HepG2 (cell line): ENCODE data around the gene ZP2. TPM values are rescaled to one million over a fixed set of nuclear protein-coding genes. Genes with fewer than 3 reads are reported as not detected.

Experiments
- CCDC6 ChIP-seq: sonication (generic); formaldehyde crosslinking; IDR thresholded peaks from 2 replicates; pipeline ENCODE4 v1.8.1; 2022; ENCODE audit warnings: mild to moderate bottlenecking, missing genetic modification reagents, moderate library complexity
- DDIT3 ChIP-seq: sonication (generic); formaldehyde crosslinking; IDR thresholded peaks from 2 replicates; pipeline ENCODE4 v1.4.0; 2020; ENCODE audit warnings: mild to moderate bottlenecking, missing genetic modification reagents
- ERF ChIP-seq: IDR thresholded peaks from 2 replicates; pipeline ENCODE4 v1.6.1; 2018; ENCODE audit warnings: missing biosample characterization, missing genetic modification reagents
- FOXA3 ChIP-seq: IDR thresholded peaks from 2 replicates; pipeline ENCODE4 v1.6.1; 2016; ENCODE audit warnings: missing genetic modification reagents, missing compliant biosample characterization
- GABPB1 ChIP-seq: IDR thresholded peaks from 2 replicates; pipeline ENCODE4 v1.6.1; 2016; ENCODE audit warnings: mild to moderate bottlenecking, missing genetic modification reagents, moderate library complexity, missing compliant biosample characterization
- NFE2L1 ChIP-seq: sonication (generic); formaldehyde crosslinking; IDR thresholded peaks from 2 replicates; pipeline ENCODE4 v1.4.0; 2020; ENCODE audit warnings: missing genetic modification reagents, mild to moderate bottlenecking, borderline replicate concordance
- PRDM15 ChIP-seq: sonication (generic); formaldehyde crosslinking; IDR thresholded peaks from 2 replicates; pipeline ENCODE4 v1.4.0; 2020; ENCODE audit warnings: missing genetic modification reagents
- PRPF4 ChIP-seq: fragments of 200-400 bp; formaldehyde crosslinking; IDR thresholded peaks from 2 replicates; pipeline ENCODE4 v1.6.1; 2016; ENCODE audit warnings: low read length, low read depth; ENCODE audit not compliant: poor library complexity, severe bottlenecking
- RAD51 ChIP-seq: fragments of 450-650 bp; IDR thresholded peaks from 2 replicates; pipeline ENCODE4 v1.6.1; 2016; ENCODE audit warnings: borderline replicate concordance
- RELA ChIP-seq: sonication (generic); formaldehyde crosslinking; IDR thresholded peaks from 2 replicates; pipeline ENCODE4 v1.4.0; 2020; ENCODE audit warnings: missing genetic modification reagents
- SMARCE1 ChIP-seq: fragments of 450-650 bp; IDR thresholded peaks from 2 replicates; pipeline ENCODE4 v1.6.1; 2017; ENCODE audit warnings: borderline replicate concordance
- U2AF2 ChIP-seq: fragments of 200-400 bp; formaldehyde crosslinking; IDR thresholded peaks from 2 replicates; pipeline ENCODE4 v1.6.1; 2017; ENCODE audit warnings: low read depth, mild to moderate bottlenecking, low read length
- ZBTB43 ChIP-seq: sonication (generic); formaldehyde crosslinking; conservative IDR thresholded peaks from 2 replicates; pipeline ENCODE4 v1.4.0; 2020; ENCODE audit warnings: missing genetic modification reagents
- ZFP36L1 ChIP-seq: sonication (generic); formaldehyde crosslinking; IDR thresholded peaks from 2 replicates; pipeline ENCODE4 v1.8.0; 2022; ENCODE audit warnings: mild to moderate bottlenecking, missing genetic modification reagents, moderate library complexity
- ZFX ChIP-seq: sonication (generic); formaldehyde crosslinking; IDR thresholded peaks from 2 replicates; pipeline ENCODE4 v1.4.0; 2020; ENCODE audit warnings: mild to moderate bottlenecking, low read depth, missing genetic modification reagents, moderate library complexity
- ZNF17 ChIP-seq: sonication (generic); formaldehyde crosslinking; IDR thresholded peaks from 2 replicates; pipeline ENCODE4 v1.5.0; 2020; ENCODE audit warnings: mild to moderate bottlenecking, missing genetic modification reagents
- ZNF282 ChIP-seq: fragments of 450-650 bp; IDR thresholded peaks from 2 replicates; pipeline ENCODE4 v1.6.1; 2018; ENCODE audit not compliant: partially characterized antibody
- ZNF432 ChIP-seq: sonication (generic); formaldehyde crosslinking; IDR thresholded peaks from 2 replicates; pipeline ENCODE4 v1.5.0; 2020; ENCODE audit warnings: missing genetic modification reagents, mild to moderate bottlenecking, borderline replicate concordance
- ZNF503 ChIP-seq: sonication (generic); formaldehyde crosslinking; IDR thresholded peaks from 2 replicates; pipeline ENCODE4 v1.4.0; 2020; ENCODE audit warnings: missing genetic modification reagents
- ZNF720 ChIP-seq: sonication (generic); formaldehyde crosslinking; IDR thresholded peaks from 2 replicates; pipeline ENCODE4 v1.4.0; 2020; ENCODE audit warnings: missing genetic modification reagents
- ZNF782 ChIP-seq: sonication (generic); formaldehyde crosslinking; IDR thresholded peaks from 2 replicates; pipeline ENCODE4 v1.4.0; 2020; ENCODE audit warnings: missing genetic modification reagents, mild to moderate bottlenecking, borderline replicate concordance
- ZUFSP ChIP-seq: sonication (generic); formaldehyde crosslinking; IDR thresholded peaks from 2 replicates; pipeline ENCODE4 v1.9.0; 2021; ENCODE audit warnings: missing genetic modification reagents, mild to moderate bottlenecking, borderline replicate concordance
- polyA plus RNA-seq, 8 experiments: library from polyadenylated mRNA; depleted of rRNA in 3 of 8; stranded (reverse) in 7 of 8; unstranded in 1 of 8; fragments of >200 nt; fragmentation: Illumina TruSeq in 4 of 8; extraction: Trizol in 4 of 8; gene quantifications; 2 replicates each; pipeline versions ENCODE4 v1.2.1 to v1.2.3, GENCODE V29; 2011 to 2016; ENCODE audit warnings: low read depth in 4 of 8, missing spikeins in 1 of 8, mixed read lengths in 1 of 8; ENCODE audit not compliant: insufficient read depth in 1 of 8
- total RNA-seq, 5 experiments: library from RNA; depleted of rRNA; stranded (reverse); fragments of >200 nt; fragmentation: Illumina TruSeq; extraction: Trizol; gene quantifications; 2 replicates each; pipeline ENCODE4 v1.2.3, GENCODE V29; 2016; ENCODE audit warnings: low read depth in 1 of 5

The ZP2 gene
- total and polyA plus RNA-seq, 2 of the 13 experiments (the other 11 are each of a cell fraction or from before 2014, with no cell fraction given) = not detected

- TF ChIP-seq ZNF503 (CRISPR knock-in tag) (peak; percentile 91; the same call in 1 of the 2 replicates), RELA (no peak; the same call in 1 of the 2 replicates), RAD51 (no peak), FOXA3 (CRISPR knock-in tag) (peak; percentile 92), ZFX (peak; percentile 50; the same call in 1 of the 2 replicates), ZNF782 (CRISPR knock-in tag) (peak; percentile 42; the same call in 1 of the 2 replicates), ZNF282 (no peak), PRDM15 (no peak; the same call in 1 of the 2 replicates), SMARCE1 (no peak), ZNF17 (no peak), ZBTB43 (CRISPR knock-in tag) (peak; percentile 73; the same call in 1 of the 2 replicates), NFE2L1 (no peak), U2AF2 (no peak), ZNF720 (CRISPR knock-in tag) (no peak), ZUFSP (CRISPR knock-in tag) (no peak), ZFP36L1 (CRISPR knock-in tag) (no peak), CCDC6 (no peak; the same call in 1 of the 2 replicates), ERF (CRISPR knock-in tag) (peak; percentile 99), PRPF4 (no peak), ZNF432 (CRISPR knock-in tag) (no peak), DDIT3 (no peak), GABPB1 (CRISPR knock-in tag) (peak; percentile 61; the same call in 1 of the 2 replicates)
These were observed 22.3 kb upstream of the ZP2 start, which contains the start of gene ANKS4B (continued) for GRCh38 chr16:21233521-21234150.
